GM18511 (cell line): ENCODE results near the gene COL6A5.
"Not testable (repeated sequence)": the region's sequence is repeated elsewhere in the genome, so short reads cannot be mapped to it uniquely, and the experiment has no call there.

Experiments used
- ATAC-seq: cut with Tn5 transposase; IDR thresholded peaks from one replicate; pipeline ENCODE4 v1.9.1; 2021; ENCODE audit warnings: mild to moderate bottlenecking, moderate library complexity; ENCODE audit not compliant: unreplicated experiment

Gene COL6A5

DNA sequence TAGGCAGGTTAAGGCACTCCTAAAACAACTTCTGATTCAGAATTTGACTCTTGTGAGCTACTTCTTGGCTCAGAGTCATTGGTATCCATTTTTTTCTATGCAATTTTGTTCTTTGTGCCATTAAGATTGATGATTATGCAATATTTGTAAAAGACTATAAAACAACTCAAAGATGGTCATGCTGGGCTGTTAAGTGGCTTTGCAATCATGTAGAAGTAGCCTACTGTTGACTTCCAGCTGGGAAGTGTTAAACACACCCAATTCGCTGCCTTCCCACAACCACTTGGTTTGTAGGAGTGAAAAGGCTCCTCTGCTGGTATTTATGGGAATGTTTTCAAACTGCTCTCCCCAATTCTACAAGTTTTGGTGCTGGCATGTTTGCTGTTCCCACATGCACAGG lies 96.8 kb downstream of the COL6A5 start:
- ATAC-seq = no peak

DNA sequence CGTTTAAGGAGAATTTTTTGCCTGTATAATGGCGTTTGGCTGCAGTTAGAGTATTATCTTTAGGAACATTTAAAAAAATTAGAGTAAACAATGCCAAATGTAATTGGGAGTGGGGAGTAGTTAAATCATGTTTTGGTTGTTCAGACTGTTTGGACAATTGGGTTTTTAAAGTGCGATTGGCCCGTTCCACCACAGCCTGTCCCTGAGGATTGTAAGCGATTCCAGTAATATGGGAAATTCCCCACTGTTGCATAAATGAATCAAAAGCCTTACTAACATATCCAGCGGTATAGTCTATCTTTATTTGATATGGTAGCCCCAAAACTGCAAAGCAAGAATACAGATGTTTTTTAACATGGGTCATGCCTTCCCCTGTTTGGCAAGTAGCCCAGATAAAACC lies 101.4 kb downstream of the COL6A5 start:
- not testable (repeated sequence) for ATAC-seq

DNA sequence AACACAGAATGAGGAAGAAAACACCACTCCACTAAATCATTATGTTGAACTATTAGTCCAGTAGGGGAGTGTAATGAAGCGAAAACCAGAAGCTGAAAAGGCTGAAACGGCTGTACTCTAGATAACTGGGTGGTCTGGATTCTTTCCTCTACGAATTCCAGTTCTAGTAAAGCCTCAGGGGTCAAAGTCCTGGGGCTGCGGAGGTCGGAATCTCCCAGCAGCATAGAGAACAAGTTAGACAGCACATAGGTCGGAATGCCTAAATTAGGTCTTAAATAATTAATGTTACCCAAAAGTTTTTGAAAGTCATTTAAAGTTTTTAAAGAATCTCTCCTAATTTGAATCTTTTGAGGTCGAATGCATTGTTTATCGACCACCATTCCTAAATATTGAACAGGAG lies 102.7 kb downstream of the COL6A5 start:
- not testable (repeated sequence) for ATAC-seq

DNA sequence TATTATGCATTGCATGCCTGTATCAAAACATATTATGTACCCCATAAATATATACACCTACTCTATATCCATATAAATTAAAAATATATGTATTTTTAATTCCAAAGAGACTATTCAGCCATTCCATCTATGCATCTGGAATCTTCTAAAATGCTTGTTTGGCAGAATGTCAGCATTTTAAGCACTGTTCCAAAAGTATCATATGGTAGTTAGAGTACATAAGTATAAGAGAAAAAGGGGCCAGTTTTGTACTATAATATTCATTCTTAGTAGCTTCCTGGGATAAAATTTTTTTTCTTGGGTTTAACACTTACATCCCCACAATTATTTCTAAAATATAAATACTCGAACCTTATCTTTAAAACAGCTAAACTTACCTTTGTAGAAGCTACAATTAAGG lies 111.1 kb downstream of the COL6A5 start:
- ATAC-seq = no peak

DNA sequence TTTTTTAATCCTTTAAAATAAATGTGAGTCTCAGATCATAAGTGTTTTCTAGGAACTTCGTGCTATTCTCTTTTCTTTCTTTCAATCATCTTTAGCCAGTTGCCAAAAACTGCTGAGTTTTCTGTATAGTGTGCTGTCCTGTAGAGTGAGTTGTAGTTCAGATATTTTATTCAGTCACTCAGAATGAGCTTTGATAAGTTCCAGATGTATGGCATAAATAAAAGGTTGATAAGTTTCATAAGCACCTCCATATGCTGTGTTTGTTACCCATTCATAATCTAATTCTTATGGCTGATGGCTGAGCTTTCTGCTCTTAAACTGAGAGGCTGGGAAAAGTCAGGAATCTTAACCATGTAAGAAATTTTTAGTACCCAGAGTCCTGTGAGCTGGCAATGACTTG lies 112.2 kb downstream of the COL6A5 start:
- no peak for ATAC-seq

DNA sequence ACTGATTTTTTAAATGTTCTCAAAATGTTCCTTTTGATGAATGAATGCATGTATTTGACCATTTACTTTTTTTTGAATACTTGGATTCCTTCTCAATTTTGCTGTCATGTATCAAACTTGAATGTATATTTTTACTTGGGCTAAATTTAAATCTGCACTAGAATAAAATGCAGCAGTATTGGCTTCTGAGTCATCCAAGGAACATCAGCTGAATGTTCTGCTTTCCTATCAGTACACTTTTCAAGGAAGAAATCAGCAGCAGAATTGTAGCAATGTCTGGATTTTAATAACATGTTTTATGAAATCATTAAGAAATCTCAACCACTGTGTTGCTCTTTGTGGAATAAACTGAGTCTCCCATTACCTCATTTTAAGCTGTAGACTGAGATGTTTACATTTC lies 114.5 kb downstream of the COL6A5 start:
- no peak for ATAC-seq

DNA sequence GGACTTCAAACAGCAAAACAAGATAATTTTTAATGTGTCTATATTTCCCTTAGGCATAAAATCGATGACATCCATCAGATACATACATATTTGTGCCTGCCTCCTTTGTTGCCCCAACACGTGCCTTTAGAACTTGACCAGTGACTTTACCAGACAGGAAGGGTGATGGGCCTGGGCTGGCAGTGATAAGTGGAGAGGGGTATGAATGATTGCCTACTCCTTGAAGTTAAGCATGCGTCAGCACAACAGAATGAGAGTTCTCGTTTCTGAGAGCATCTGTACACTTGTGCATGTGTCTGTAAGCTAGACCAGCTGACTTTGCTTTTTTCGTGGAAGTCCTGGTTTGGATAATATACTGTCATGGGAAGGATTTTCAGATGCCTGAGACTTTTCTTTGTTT lies 116.6 kb downstream of the COL6A5 start:
- no peak for ATAC-seq

DNA sequence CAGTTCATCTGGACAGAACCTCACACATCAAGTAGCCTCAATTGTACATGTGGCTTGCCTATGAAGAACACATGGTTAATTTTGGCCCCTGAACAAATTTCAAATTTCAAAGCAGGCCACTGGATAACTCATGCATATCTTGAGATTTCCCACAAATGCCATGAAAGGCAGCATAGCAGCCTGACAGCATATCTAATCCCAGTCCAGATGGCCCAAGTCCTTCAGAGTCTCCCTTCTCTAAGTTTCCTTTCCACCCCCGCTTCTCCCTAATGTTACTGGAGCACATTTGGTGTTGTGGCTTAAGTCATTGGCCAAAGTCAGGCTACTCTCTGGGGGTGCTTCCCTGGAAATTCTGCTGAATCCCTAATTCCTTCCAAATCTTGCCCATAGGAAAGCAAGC lies 117.7 kb downstream of the COL6A5 start:
- no peak for ATAC-seq

DNA sequence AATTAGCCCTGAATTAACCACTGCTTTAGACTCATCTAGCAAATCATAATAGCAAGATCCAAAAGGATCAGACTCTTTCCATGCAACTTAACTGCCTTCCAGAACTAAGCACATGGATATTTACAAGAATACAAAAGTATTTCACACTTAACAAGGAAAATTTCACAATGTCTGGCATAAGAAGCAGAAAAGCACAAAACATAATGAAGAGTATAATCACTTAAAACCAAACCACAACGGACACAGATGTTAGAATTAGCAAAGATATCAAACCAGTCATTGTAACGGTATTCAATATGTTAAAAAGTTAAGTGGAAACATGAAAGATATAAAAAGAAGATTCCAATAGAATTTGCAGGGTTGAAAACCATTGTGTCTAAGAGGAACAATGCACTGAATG lies 120.0 kb downstream of the COL6A5 start:
- no peak for ATAC-seq

DNA sequence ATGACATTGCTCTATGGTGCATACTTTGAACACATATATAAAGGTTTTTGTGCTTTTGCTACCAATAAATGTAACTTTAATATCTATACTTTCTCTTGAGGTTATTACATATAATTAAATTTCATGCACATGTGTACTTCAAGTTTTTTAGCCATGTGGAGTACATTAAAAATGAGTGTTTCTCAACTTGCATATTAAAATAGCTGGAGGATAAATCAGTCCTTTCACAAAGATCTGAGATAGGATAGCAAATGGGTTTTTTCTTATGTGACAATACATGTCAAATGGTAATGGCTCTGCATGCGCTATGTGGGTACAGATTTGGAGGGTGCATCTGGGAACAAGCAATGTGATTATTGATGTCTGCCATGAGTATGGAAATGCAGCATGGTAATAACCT lies 122.8 kb downstream of the COL6A5 start:
- no peak for ATAC-seq

DNA sequence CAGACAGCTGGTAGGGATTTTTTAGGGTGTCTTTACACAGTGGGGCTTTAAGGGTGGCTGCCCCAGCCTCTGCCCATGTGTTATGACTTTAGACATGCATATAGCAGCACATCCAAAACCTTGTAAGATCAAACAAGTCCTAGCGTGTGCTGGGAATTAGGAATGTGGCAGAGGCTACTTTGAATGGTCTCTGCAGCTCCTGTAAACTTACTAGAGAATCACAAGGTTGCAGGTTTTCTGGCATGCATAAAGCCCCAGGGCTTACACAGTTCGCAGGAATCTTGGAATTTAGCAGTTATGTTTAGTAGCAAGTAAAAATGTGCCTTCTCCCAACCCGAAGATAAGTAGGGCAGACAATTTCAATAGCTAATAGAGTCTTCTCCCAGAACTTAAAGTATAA lies 124.7 kb downstream of the COL6A5 start:
- no peak for ATAC-seq

DNA sequence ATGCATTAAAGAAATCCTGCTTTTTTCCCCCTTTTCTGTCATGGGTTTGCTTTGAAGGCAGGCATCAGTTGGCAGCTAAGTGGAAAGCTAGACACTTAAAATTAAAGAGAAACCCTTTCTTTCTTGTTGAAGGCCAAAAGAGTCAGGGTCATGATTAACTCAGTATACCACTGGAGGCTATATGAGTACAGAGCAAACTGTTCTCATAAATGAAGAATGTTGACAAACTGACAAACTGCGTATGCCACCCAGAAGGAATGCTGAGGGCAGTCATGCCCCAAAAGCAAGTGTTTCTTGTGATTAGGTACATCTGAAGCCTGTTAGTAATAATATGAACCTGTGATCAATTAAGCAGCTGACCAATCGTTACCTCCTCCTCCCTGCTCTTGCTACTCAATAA lies 127.9 kb downstream of the COL6A5 start:
- no peak for ATAC-seq

DNA sequence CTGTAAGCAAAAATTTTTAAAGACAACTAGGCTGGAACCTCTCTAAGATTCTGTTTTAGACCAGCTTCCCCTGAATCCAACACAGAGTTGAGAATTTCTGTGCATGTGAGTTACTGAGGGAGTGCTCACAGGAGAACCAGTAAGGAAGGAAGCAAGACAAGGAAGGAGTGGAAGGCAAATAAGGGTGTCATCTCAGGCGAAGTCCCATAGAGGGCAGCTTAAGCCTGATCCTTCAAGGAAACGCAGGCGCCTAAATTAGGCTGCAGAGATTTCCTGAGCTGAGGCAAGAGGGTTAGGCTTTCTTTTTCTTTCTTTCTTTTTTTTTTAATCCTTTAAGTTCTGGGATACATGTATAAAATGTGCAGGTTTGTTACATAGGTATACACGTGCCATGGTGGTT lies 135.3 kb downstream of the COL6A5 start:
- ATAC-seq = no peak

DNA sequence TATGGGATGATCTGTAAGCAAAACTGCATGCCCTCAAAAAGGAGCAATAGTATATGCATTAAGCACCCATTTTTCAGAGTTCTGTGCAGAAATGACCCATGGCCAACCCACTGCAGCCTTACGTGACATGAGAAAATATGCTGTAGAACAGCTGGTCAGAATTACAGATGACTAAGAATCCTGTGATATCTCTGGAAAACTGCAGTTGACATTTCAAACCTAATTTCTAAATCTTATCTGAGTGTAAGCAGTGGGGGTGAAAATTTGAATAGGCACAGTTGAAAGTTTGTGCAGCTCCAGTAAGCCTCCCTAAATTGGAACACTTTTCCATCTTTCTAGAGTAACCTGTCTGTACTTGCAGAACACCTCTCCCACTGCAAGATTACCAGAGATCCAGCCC lies 142.8 kb downstream of the COL6A5 start:
- ATAC-seq = no peak

DNA sequence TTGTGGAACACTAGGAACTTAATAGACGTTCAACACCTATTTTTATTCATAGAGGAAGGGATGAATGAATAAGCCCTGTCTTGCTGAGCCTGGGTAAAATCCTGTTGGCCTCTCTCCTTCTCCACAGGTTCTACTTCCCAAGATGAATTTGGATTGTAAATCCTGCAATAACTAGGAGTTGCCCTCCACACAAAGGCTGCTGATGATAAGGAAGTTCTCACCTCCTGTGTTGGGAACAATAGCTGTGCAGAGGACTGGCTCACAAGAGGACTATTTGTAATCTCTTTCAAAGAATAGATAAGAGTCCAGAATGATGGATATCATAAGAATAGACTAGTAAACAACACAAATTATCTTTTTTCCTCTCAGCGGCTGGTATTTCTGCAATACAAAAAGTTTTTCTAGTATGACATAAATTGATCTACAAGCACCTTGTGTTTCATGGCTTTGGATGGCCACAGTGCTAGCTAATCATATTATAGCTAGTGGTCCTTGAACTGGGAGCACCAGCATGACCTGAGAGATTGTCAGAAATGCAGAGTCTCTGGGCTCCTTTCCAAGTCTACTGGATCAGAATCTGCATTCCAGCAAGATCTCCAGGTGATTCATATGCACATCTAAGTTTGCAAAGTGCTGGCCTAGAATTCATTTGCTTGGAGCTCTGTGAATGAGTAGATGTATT lies 143.4 kb downstream of the COL6A5 start:
- no peak for ATAC-seq

DNA sequence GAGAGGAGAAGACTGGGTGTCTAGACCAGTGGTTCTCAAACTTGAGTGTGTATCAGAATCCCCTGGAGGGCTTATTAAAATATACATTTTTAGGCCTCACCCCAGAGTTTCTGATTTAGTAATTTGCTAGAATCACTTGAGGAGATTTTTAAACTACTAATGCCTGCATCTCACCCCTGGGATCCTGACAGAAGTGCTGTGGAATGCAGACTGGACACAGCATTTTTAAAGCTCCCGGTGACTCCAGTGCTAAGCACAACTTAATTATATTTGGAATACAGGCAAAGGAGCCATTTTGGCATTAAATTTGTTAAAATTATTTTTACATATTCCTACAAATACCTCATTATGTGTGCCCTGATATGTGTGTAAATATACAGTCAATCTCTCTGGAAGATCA lies 144.8 kb downstream of the COL6A5 start:
- no peak for ATAC-seq

DNA sequence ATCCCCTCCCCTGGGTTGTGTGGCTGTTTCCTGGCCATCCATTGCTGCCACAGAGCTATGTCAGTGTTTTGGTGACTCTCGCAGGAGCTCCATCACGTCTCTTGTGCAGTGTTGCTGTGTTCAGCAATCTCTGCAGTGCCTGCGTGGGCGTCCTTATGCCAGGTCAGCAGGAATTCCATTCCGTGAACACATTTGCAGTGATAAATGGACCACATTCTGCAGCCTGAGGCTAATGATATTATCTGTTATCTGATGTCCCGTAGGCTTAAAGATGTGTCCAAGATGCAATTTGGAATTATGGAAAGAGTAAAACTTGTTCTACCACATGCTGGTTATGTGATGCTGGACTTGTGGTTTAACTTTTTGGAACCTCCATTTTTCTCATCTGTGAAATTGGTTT lies 146.0 kb downstream of the COL6A5 start:
- ATAC-seq = no peak

DNA sequence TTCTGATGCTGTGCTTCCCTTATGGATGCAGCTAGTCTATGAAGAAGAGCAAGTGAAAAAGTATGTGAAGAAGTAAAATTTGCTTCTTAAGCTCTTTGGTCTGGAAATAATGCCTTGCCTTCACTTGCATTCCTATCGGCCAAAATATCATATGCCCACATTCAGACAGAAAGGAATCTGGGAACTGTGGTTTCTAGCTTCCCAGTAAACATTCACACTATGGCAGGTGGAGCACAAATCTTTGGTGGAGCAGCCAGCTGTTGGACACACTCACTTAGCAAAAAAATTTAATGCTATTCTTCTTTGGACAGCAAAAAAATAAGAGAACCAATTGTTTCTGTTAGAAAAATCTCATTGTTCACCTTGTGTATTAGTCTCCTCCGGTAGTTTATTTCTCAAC lies 159.2 kb downstream of the COL6A5 start:
- ATAC-seq = no peak

DNA sequence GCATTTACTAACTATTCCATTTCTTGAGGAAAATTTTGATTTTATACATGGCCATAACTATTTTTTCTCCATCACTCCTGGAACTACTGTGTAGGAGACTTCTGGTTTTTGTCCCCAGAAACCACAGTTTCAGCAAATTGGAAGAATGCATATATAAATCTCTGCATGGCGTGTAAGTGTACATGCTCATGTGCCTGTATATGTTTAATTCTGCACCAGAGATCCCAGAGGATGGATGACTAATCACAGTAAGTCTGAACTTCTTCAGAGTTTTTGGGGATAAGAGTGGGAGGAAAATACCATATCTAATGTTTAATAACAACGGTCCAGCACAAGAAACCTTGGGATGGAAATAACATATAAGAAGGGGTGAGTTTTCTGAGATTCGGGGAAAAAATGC lies 160.6 kb downstream of the COL6A5 start:
- no peak for ATAC-seq

DNA sequence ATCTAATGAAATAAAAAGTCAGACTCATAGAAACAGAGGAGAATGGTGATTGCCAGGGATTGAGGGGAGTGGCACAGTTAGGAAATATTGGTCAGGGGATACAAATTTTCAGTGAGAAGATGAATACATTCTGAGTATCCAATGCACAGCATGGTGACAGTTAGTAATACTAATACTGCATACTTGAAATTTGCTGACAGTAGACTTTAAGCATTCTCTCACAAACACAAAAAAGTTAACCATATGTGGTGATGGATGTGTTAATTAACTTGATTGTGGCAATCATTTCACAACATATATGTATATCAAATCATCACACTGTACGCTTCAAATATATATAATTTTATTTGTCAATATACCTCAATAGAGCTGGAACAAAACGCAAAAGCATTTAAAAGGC lies 162.3 kb downstream of the COL6A5 start:
- ATAC-seq = no peak

DNA sequence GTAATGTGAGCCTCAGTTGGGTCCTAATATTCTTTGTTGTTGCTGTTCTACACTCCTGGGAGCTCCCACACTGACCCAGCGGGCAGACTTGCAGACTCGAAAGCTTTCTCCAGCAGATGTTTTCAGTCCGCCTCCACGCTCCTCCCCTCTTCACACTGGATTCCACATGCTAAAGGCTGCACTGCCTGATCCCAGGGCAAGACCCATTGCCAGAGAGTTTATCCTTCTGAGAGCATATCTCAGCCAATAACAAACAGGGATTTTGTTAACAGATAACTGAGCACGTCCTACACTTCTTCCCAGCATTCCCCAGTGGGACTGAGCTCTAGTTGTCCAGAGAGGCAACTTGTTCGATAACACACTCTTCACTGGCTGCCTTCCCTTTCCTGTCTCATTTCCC lies 163.5 kb downstream of the COL6A5 start:
- ATAC-seq = no peak

DNA sequence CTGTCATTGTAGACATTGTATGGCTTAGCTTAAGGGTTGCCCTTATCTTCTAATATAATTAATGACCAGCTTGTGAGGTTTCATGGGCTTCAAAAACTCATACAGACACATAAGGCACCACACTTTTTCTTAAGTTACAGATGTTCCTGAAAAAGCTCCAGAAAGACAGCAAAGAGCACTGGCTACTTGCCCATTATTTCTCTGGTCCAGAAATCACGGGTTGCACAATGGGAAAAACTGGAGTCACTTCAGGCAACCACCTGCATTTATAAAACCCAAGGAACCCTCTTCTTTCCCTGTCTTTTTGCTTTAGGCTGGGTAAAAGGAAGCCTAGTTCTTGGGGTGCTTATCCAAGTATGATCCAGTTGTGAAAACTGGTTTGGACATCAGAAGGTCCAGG lies 169.2 kb downstream of the COL6A5 start:
- ATAC-seq = no peak

DNA sequence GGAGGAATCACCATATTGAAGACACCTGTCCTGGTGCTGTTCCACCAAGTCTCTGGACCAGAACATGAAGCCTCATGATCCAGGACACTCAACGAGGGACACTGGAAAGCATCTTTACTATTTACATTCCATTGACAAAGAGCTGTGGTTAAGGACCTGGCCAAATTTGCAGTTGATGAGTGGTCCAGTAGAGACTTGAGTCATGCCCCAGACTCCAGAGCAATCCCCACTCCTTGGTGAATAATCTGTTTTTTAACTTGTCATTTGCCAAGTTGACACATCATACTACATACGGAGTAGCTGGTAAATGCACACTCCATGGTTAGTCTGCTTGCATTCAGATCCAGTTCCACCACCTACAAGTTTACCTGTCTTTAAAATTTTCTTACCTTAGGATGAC lies 170.3 kb downstream of the COL6A5 start:
- ATAC-seq = no peak
